MM.1S (cell line): ENCODE measurements around the gene CARD11.

Source experiments
- DNase-seq: peaks from one replicate; pipeline ENCODE4 v3.0.0-alpha.2; 2015
- H2AFZ ChIP-seq: fragments of 300-600 bp; sonication (generic); 2 replicates; pipeline ENCODE4 v1.6.0; 2016; ENCODE audit warnings: antibody characterized with exemption, low read length
- H3F3A ChIP-seq: fragments of 300-600 bp; sonication (generic); 2 replicates; pipeline ENCODE4 v1.6.1; 2016; ENCODE audit warnings: mild to moderate bottlenecking, antibody characterized with exemption, low read length, moderate library complexity, mixed read lengths; ENCODE audit not compliant: insufficient read depth
- H3K27ac ChIP-seq: fragments of 300-600 bp; sonication (generic); 2 replicates; pipeline ENCODE4 v1.5.1; 2016; ENCODE audit warnings: mild to moderate bottlenecking, low read length
- H3K27me3 ChIP-seq: fragments of 300-600 bp; sonication (generic); replicated peaks from 2 replicates; pipeline ENCODE4 v1.6.0; 2016; ENCODE audit warnings: low read length; ENCODE audit not compliant: insufficient read depth
- H3K36me3 ChIP-seq: fragments of 300-600 bp; sonication (generic); replicated peaks from 2 replicates; pipeline ENCODE4 v1.6.1; 2016; ENCODE audit warnings: mild to moderate bottlenecking, low read length, mixed read lengths; ENCODE audit not compliant: insufficient read depth
- H3K4me1 ChIP-seq: fragments of 300-600 bp; sonication (generic); 2 replicates; pipeline ENCODE4 v1.6.1; 2016; ENCODE audit warnings: low read length, mixed read lengths
- H3K4me2 ChIP-seq: fragments of 300-600 bp; sonication (generic); 2 replicates; pipeline ENCODE4 v1.6.0; 2016; ENCODE audit warnings: low read depth, low read length
- H3K4me3 ChIP-seq: fragments of 300-600 bp; sonication (generic); 2 replicates; pipeline ENCODE4 v1.5.1; 2016; ENCODE audit warnings: low read length, mixed read lengths
- H3K79me2 ChIP-seq: fragments of 300-600 bp; sonication (generic); 2 replicates; pipeline ENCODE4 v1.6.1; 2016; ENCODE audit warnings: mixed run types, low read length, mixed read lengths
- H3K9ac ChIP-seq: fragments of 300-600 bp; sonication (generic); 2 replicates; pipeline ENCODE4 v1.6.1; 2016; ENCODE audit warnings: low read length, mixed read lengths
- H3K9me2 ChIP-seq: fragments of 300-600 bp; sonication (generic); replicated peaks from 2 replicates; pipeline ENCODE4 v1.6.1; 2016; ENCODE audit warnings: mild to moderate bottlenecking, low read length, mixed read lengths; ENCODE audit not compliant: insufficient read depth
- H3K9me3 ChIP-seq: fragments of 300-600 bp; sonication (generic); replicated peaks from 2 replicates; pipeline ENCODE4 v1.6.1; 2016; ENCODE audit warnings: mild to moderate bottlenecking, low read length, mixed read lengths; ENCODE audit not compliant: insufficient read depth
- H4K20me1 ChIP-seq: fragments of 300-600 bp; sonication (generic); 2 replicates; pipeline ENCODE4 v1.6.1; 2016; ENCODE audit warnings: mild to moderate bottlenecking, low read length, moderate library complexity, mixed read lengths; ENCODE audit not compliant: insufficient read depth
- CTCF ChIP-seq: fragments of 300-600 bp; sonication (generic); IDR thresholded peaks from 2 replicates; pipeline ENCODE4 v1.5.1; 2016; ENCODE audit warnings: antibody characterized with exemption, low read length, mixed read lengths
- EZH2 ChIP-seq: fragments of 300-600 bp; sonication (generic); optimal IDR thresholded peaks from 2 replicates; pipeline ENCODE3; 2017; ENCODE audit warnings: low read depth, mild to moderate bottlenecking, antibody characterized with exemption, low read length, mixed read lengths
- EZH2phosphoT487 ChIP-seq: fragments of 300-600 bp; sonication (generic); IDR thresholded peaks from 2 replicates; pipeline ENCODE4 v1.6.1; 2018; ENCODE audit warnings: antibody characterized with exemption, low read length

CARD11 gene

GRCh38 chr7:2979951-2980350 lies 63.7 kb downstream of the CARD11 start:
- no peak overlapping the region for H3K4me3 ChIP-seq
- H3K79me2 ChIP-seq = peaks cover 6% of the 10 kb centered on the region; the same call in 1 of the 2 replicates
- DNase-seq = no peak
- no peaks in the 10 kb centered on the region for H3K36me3 ChIP-seq
- H3K27ac ChIP-seq = no peak overlapping the region
- peaks cover 15% of the 10 kb centered on the region for H3K4me1 ChIP-seq
- TF ChIP-seq EZH2phosphoT487 (no peak), EZH2 (no peak), CTCF (no peak)
- H3K27me3 ChIP-seq = no peaks in the 10 kb centered on the region
- no peaks in the 10 kb centered on the region for H3K9me3 ChIP-seq
- H3K4me2 ChIP-seq = peak overlapping the region; percentile 100; the same call in 1 of the 2 replicates
- peaks cover 19% of the 10 kb centered on the region for H3F3A ChIP-seq
- H3K9me2 ChIP-seq = no peaks in the 10 kb centered on the region
- H3K9ac ChIP-seq = no peak overlapping the region
- no peak overlapping the region for H2AFZ ChIP-seq
- H4K20me1 ChIP-seq = no peaks in the 10 kb centered on the region

DNA sequence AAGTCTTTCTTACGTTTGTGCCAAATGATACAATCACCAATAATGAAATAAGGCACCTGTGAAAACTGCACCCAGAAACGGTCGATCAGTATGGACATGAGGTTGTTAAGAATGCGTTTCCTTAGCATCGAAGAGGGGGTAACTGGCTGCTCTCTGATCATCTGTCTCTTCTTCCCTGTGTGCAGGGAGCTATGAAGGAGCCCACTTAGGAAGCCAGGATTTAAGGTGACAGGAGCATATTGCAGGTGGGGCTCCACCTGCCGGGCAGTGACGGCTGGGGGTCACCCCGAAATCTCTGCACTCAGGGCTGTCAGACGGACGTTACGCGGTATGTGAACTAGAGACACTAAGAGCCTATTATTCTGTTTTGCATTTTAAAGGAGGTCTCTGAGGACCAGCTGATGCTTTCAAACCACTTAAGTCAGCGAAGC lies 64.5 kb downstream of the CARD11 start:
- peak overlapping the region; percentile 64 for H3K9ac ChIP-seq
- H3K9me3 ChIP-seq = no peaks in the 10 kb centered on the region
- no peaks in the 10 kb centered on the region for H4K20me1 ChIP-seq
- peak overlapping the region; percentile 100 for H3K4me2 ChIP-seq
- H3K27me3 ChIP-seq = no peaks in the 10 kb centered on the region
- peak overlapping the region; percentile 67 for H3K4me3 ChIP-seq
- no peaks in the 10 kb centered on the region for H3K9me2 ChIP-seq
- peaks cover 15% of the 10 kb centered on the region for H3K4me1 ChIP-seq
- H3K27ac ChIP-seq = peak overlapping the region; percentile 82
- no peaks in the 10 kb centered on the region for H3K36me3 ChIP-seq
- DNase-seq = peak; percentile 13
- peak overlapping the region; percentile 42 for H2AFZ ChIP-seq
- peaks cover 19% of the 10 kb centered on the region for H3F3A ChIP-seq
- peaks cover 6% of the 10 kb centered on the region; the same call in 1 of the 2 replicates for H3K79me2 ChIP-seq
- TF ChIP-seq EZH2phosphoT487 (no peak), EZH2 (no peak), CTCF (peak; percentile 39)

DNA sequence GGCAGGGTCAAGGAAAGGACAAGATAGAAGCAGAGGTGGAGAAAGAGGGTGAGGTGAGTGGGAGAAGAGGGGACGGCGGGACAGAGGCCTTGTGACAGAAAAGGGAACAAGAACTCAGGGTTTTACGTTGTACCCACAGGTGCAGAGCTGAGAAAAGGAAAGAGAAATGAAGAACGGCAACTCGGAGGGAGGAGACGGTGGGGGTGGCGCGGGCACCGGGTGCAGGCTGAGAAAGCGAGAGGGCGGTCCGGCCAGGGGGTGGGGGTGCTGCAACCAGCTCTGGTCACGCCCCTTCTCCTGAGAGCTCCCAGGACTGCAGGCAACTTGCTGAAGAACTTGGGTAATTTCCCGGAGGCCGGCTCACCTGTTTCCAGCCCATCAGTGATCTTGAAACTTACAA lies 65.3 kb downstream of the CARD11 start:
- DNase-seq = peak; percentile 95
- peaks cover 15% of the 10 kb centered on the region for H3K4me1 ChIP-seq
- H3K36me3 ChIP-seq = no peaks in the 10 kb centered on the region
- TF ChIP-seq EZH2phosphoT487 (no peak), CTCF (no peak), EZH2 (no peak)
- peaks cover 19% of the 10 kb centered on the region for H3F3A ChIP-seq
- no peaks in the 10 kb centered on the region for H3K9me2 ChIP-seq
- no peaks in the 10 kb centered on the region for H3K9me3 ChIP-seq
- H3K79me2 ChIP-seq = peaks cover 6% of the 10 kb centered on the region; the same call in 1 of the 2 replicates
- H3K27ac ChIP-seq = peak overlapping the region; percentile 82
- H4K20me1 ChIP-seq = no peaks in the 10 kb centered on the region
- H3K27me3 ChIP-seq = no peaks in the 10 kb centered on the region
- H3K9ac ChIP-seq = peak overlapping the region; percentile 64
- peak overlapping the region; percentile 67 for H3K4me3 ChIP-seq
- peak overlapping the region; percentile 100 for H3K4me2 ChIP-seq
- peak overlapping the region; percentile 42 for H2AFZ ChIP-seq
